Measurements from ENCODE around the gene AHCYL1.
A peak's percentile ranks its signal among the peaks of the same experiment; 100 is the strongest.

The AHCYL1 gene

GRCh38 chr1:109983380-109984189 lies 980 bp upstream of the AHCYL1 start:
- TF ChIP-seq SPI1 (IDR thresholded peaks at IDR 0.05; ENCODE audit: borderline replicate concordance, low read depth) (no peak), CTCF (IDR thresholded peaks at IDR 0.05; ENCODE audit: insufficient read depth, low read length) (no peak), POLR2AphosphoS5 (IDR thresholded peaks at IDR 0.05; ENCODE audit: low read depth) (no peak), GABPA (IDR thresholded peaks at IDR 0.05; ENCODE audit: low read depth) (no peak), REST (IDR thresholded peaks at IDR 0.05; ENCODE audit: insufficient replicate concordance, low read depth) (no peak)
- Histone ChIP-seq H3K27ac (replicated peaks) (no peak overlapping the region), H3K4me3 (replicated peaks; ENCODE audit: insufficient read depth, low read length) (no peak overlapping the region), H3K27me3 (ENCODE audit: insufficient read depth, poor library complexity, severe bottlenecking) (no peaks in the 10 kb centered on the region)
- no peak for DNase-seq (ENCODE audit: low read depth in 1 of 2, low spot score in 1 of 2)

GRCh38 chr1:109984190-109984455 lies 442 bp upstream of the AHCYL1 start:
- no peak for TF ChIP-seq CTCF (IDR thresholded peaks at IDR 0.05; ENCODE audit: insufficient read depth, low read length)
- no peak for TF ChIP-seq GABPA (IDR thresholded peaks at IDR 0.05; ENCODE audit: low read depth)
- TF ChIP-seq POLR2AphosphoS5 (IDR thresholded peaks at IDR 0.05; ENCODE audit: low read depth): no peak
- no peak for TF ChIP-seq SPI1 (IDR thresholded peaks at IDR 0.05; ENCODE audit: borderline replicate concordance, low read depth)
- TF ChIP-seq REST (IDR thresholded peaks at IDR 0.05; ENCODE audit: insufficient replicate concordance, low read depth): no peak
- no peaks in the 10 kb centered on the region for H3K27me3 ChIP-seq (ENCODE audit: insufficient read depth, poor library complexity, severe bottlenecking)
- no peak overlapping the region; the same call in 1 of the 2 replicates for H3K4me3 ChIP-seq (replicated peaks; ENCODE audit: insufficient read depth, low read length)
- no peak overlapping the region for H3K27ac ChIP-seq (replicated peaks)
- DNase-seq (ENCODE audit: low read depth in 1 of 2, low spot score in 1 of 2): no peak

GRCh38 chr1:109985247-109986053 lies 885 bp downstream of the AHCYL1 start:
- DNase-seq (ENCODE audit: low read depth in 1 of 2, low spot score in 1 of 2): no peak
- Histone ChIP-seq H3K27ac (replicated peaks) (peak overlapping the region; percentile 73), H3K27me3 (ENCODE audit: insufficient read depth, poor library complexity, severe bottlenecking) (no peaks in the 10 kb centered on the region), H3K4me3 (replicated peaks; ENCODE audit: insufficient read depth, low read length) (peak overlapping the region; percentile 73)
- TF ChIP-seq REST (IDR thresholded peaks at IDR 0.05; ENCODE audit: insufficient replicate concordance, low read depth) (no peak), POLR2AphosphoS5 (IDR thresholded peaks at IDR 0.05; ENCODE audit: low read depth) (no peak), SPI1 (IDR thresholded peaks at IDR 0.05; ENCODE audit: borderline replicate concordance, low read depth) (no peak), CTCF (IDR thresholded peaks at IDR 0.05; ENCODE audit: insufficient read depth, low read length) (no peak), GABPA (IDR thresholded peaks at IDR 0.05; ENCODE audit: low read depth) (no peak)
